22Rv1 (cell line): ENCODE data around the gene ANXA2.

Source experiments
- ZFX ChIP-seq: fragments of 450-650 bp; IDR thresholded peaks from 2 replicates; pipeline ENCODE4 v1.6.1; 2017; ENCODE audit warnings: antibody characterized with exemption, borderline replicate concordance
- TF ChIP-seq, protein P1 (sequence below): fragments of 450-650 bp; IDR thresholded peaks from 2 replicates; pipeline ENCODE4 v1.5.1; 2017; ENCODE audit warnings: mild to moderate bottlenecking

DNA sequence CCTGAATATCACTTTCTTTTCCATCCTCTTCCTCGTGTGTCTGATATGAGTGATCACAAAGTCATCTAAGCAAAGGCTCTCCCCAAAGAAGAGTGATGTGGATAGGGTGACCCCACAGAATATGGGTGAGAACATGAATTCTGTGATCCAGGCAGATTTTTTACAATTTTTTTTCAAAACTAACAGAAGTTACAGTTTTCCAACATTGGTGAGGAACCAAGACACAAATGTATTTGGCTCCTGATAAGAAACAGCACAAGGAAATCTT lies 27.0 kb downstream of the ANXA2 start:
- TF ChIP-seq, protein P1, sequence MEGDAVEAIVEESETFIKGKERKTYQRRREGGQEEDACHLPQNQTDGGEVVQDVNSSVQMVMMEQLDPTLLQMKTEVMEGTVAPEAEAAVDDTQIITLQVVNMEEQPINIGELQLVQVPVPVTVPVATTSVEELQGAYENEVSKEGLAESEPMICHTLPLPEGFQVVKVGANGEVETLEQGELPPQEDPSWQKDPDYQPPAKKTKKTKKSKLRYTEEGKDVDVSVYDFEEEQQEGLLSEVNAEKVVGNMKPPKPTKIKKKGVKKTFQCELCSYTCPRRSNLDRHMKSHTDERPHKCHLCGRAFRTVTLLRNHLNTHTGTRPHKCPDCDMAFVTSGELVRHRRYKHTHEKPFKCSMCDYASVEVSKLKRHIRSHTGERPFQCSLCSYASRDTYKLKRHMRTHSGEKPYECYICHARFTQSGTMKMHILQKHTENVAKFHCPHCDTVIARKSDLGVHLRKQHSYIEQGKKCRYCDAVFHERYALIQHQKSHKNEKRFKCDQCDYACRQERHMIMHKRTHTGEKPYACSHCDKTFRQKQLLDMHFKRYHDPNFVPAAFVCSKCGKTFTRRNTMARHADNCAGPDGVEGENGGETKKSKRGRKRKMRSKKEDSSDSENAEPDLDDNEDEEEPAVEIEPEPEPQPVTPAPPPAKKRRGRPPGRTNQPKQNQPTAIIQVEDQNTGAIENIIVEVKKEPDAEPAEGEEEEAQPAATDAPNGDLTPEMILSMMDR = no peak
- TF ChIP-seq ZFX = no peak
